Keratinocyte (primary cell): Measurements from ENCODE around the gene CD93. TPM values are rescaled to one million over a fixed set of nuclear protein-coding genes. Genes with fewer than 3 reads are reported as not detected.

ENCODE experiments used
- DNase-seq: peaks from one replicate; pipeline ENCODE4 v3.0.0-alpha.2; 2011; ENCODE audit warnings: low read depth, missing footprints, low spot score
- FAIRE-seq: peaks from 2 replicates; lab custom pipeline; 2011; peaks lifted over from hg19 to GRCh38; lab: Jason Lieb, UNC
- H2AFZ ChIP-seq: 2 replicates; pipeline ENCODE4 v1.6.0; 2012; ENCODE audit warnings: low read length, control low read depth, inconsistent platforms; ENCODE audit not compliant: control insufficient read depth
- H3K27ac ChIP-seq: 2 replicates; pipeline ENCODE4 v1.5.1; 2011; ENCODE audit warnings: low read length; ENCODE audit not compliant: control insufficient read depth, insufficient read depth
- H3K27me3 ChIP-seq: 3 replicates; pipeline ENCODE4 v1.6.0; 2011; ENCODE audit warnings: low read length; ENCODE audit not compliant: control insufficient read depth, insufficient read depth; ENCODE audit errors: extremely low read depth
- H3K36me3 ChIP-seq, 2 experiments: 2 replicates in 1 of 2; 3 replicates in 1 of 2; pipeline ENCODE4 v1.5.1; 2011; ENCODE audit warnings: low read length in 2 of 2, mild to moderate bottlenecking in 1 of 2; ENCODE audit not compliant: control insufficient read depth in 2 of 2, insufficient read depth in 2 of 2; ENCODE audit errors: extremely low read depth in 1 of 2
- H3K4me1 ChIP-seq: 3 replicates; pipeline ENCODE4 v1.5.1; 2011; ENCODE audit warnings: low read length; ENCODE audit not compliant: control insufficient read depth, insufficient read depth; ENCODE audit errors: extremely low read depth
- H3K4me2 ChIP-seq: 3 replicates; pipeline ENCODE4 v1.6.0; 2011; ENCODE audit warnings: low read depth, low read length; ENCODE audit not compliant: control insufficient read depth, insufficient read depth; ENCODE audit errors: extremely low read depth
- H3K4me3 ChIP-seq, 3 experiments: fragments of 200-600 bp in 1 of 3; sonication (generic) in 1 of 3; 2 replicates in 2 of 3; 3 replicates in 1 of 3; pipeline ENCODE4 v1.5.1; 2011 to 2016; ENCODE audit warnings: low read length in 3 of 3, mild to moderate bottlenecking in 3 of 3, control low read depth in 2 of 3, inconsistent platforms in 1 of 3, low read depth in 1 of 3, mixed read lengths in 1 of 3, mixed run types in 1 of 3, moderate library complexity in 1 of 3; ENCODE audit not compliant: control insufficient read depth in 2 of 3, insufficient read depth in 2 of 3; ENCODE audit errors: extremely low read depth in 1 of 3
- H3K79me2 ChIP-seq: 2 replicates; pipeline ENCODE4 v1.6.0; 2012; ENCODE audit warnings: low read length; ENCODE audit not compliant: control insufficient read depth, insufficient read depth
- H3K9ac ChIP-seq: 3 replicates; pipeline ENCODE4 v1.6.0; 2011; ENCODE audit warnings: low read length; ENCODE audit not compliant: control insufficient read depth, insufficient read depth; ENCODE audit errors: extremely low read depth
- H3K9me1 ChIP-seq: 3 replicates; pipeline ENCODE4 v1.6.0; 2011; ENCODE audit warnings: low read length; ENCODE audit not compliant: control insufficient read depth, insufficient read depth; ENCODE audit errors: extremely low read depth
- H3K9me3 ChIP-seq: 2 replicates; pipeline ENCODE4 v1.5.1; 2012; ENCODE audit warnings: low read depth, low read length; ENCODE audit not compliant: control insufficient read depth
- H4K20me1 ChIP-seq: 3 replicates; pipeline ENCODE4 v1.6.0; 2011; ENCODE audit warnings: low read length; ENCODE audit not compliant: control insufficient read depth, insufficient read depth; ENCODE audit errors: extremely low read depth
- CTCF ChIP-seq, 3 experiments: IDR thresholded peaks in 1 of 3; conservative IDR thresholded peaks in 1 of 3; optimal IDR thresholded peaks in 1 of 3; 2 replicates in 2 of 3; 3 replicates in 1 of 3; pipeline versions ENCODE3 to v1.5.1; 2011; ENCODE audit warnings: low read length in 3 of 3, mild to moderate bottlenecking in 3 of 3, moderate library complexity in 2 of 3, control low read depth in 1 of 3, inconsistent platforms in 1 of 3; ENCODE audit not compliant: insufficient read depth in 2 of 3; ENCODE audit errors: extremely low read depth in 1 of 3
- EZH2 ChIP-seq: IDR thresholded peaks from one replicate; pipeline ENCODE4 v1.6.1; 2012; ENCODE audit warnings: inconsistent platforms, mild to moderate bottlenecking, low read length, moderate library complexity
- dilution Hi-C: fragments of 300-500 bp; cut with MboI; formaldehyde crosslinking; loops from one replicate; pipeline ENCODE4 v1.7.0; 2020; ENCODE audit warnings: low sequenced_read_pairs; ENCODE audit not compliant: extremely low pct_ligation_motif_present
- polyA plus RNA-seq, 5 experiments: library from polyadenylated mRNA; depleted of rRNA in 3 of 5; stranded (reverse) in 3 of 5; stranded (forward) in 1 of 5; unstranded in 1 of 5; fragments of >200 nt; gene quantifications; 1 replicate in 1 of 5; 2 replicates in 3 of 5; 3 replicates in 1 of 5; pipeline versions ENCODE4 v1.2.1 to v1.2.3, GENCODE V29; 2011 to 2012; ENCODE audit warnings: missing spikeins in 2 of 5, low read depth in 1 of 5, low replicate concordance in 1 of 5

Gene CD93
- polyA plus RNA-seq, 1 donor (not counting 4 experiments of a cell fraction or from before 2014, with no cell fraction given) = not detected

DNA sequence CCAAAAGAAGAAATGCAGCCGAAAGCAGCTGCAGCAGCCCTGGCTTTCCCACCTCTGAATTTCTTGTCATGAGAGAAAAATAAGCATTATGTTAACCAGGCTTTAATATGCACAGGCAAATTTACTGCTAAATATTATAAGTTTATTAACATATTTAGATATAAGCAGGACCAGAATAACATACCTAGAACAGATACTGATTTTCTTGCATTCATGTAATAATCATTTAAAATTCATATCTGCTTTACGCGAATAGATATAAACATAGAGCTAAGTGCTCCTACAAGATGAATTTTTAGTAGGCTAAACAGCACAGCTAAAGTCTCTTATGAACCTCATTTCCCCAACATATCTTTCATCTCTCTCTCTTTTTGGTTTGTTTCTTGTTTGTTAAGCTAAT is 14.7 kb downstream of the CD93 start:
- Histone ChIP-seq H4K20me1 (no peaks in the 10 kb centered on the region), H3K9ac (no peak overlapping the region), H3K27me3 (no peaks in the 10 kb centered on the region), H3K9me1 (no peaks in the 10 kb centered on the region), H3K79me2 (no peaks in the 10 kb centered on the region), H3K4me2 (no peak overlapping the region), H2AFZ (no peak overlapping the region), H3K36me3 (no peaks in the 10 kb centered on the region), H3K9me3 (no peaks in the 10 kb centered on the region), H3K27ac (no peak overlapping the region), H3K4me3 (no peak overlapping the region), H3K4me1 (no peaks in the 10 kb centered on the region)
- dilution Hi-C loops = no loop called here
- no peak for DNase-seq
- no peak for FAIRE-seq
- no peak for TF ChIP-seq EZH2
- TF ChIP-seq CTCF (optimal IDR thresholded peaks at IDR 0.05 in 1 of 3, IDR thresholded peaks at IDR 0.05 in 1 of 3, conservative IDR thresholded peaks at IDR 0.05 in 1 of 3; ENCODE audit: extremely low read depth in 1 of 3, insufficient read depth in 2 of 3, low read length in 3 of 3) = no peak

- Histone ChIP-seq H2AFZ (no peak overlapping the region), H3K9me3 (no peaks in the 10 kb centered on the region), H3K27me3 (no peaks in the 10 kb centered on the region), H3K36me3 (no peaks in the 10 kb centered on the region), H3K9ac (no peak overlapping the region), H3K27ac (no peak overlapping the region), H3K4me2 (no peak overlapping the region), H3K4me3 (no peak overlapping the region), H3K4me1 (no peaks in the 10 kb centered on the region), H3K9me1 (no peaks in the 10 kb centered on the region), H3K79me2 (no peaks in the 10 kb centered on the region), H4K20me1 (no peaks in the 10 kb centered on the region)
- TF ChIP-seq CTCF (optimal IDR thresholded peaks at IDR 0.05 in 1 of 3, IDR thresholded peaks at IDR 0.05 in 1 of 3, conservative IDR thresholded peaks at IDR 0.05 in 1 of 3; ENCODE audit: extremely low read depth in 1 of 3, insufficient read depth in 2 of 3, low read length in 3 of 3) (no peak), EZH2 (no peak)
- FAIRE-seq (no peak), DNase-seq (no peak)
- dilution Hi-C loops = no loop called here
These were observed 17.0 kb downstream of the CD93 start for GRCh38 chr20:23069108-23069507.
